Thoracic aorta (tissue), 2 donors: ENCODE measurements around the gene PRX. TPM values are rescaled to one million over a fixed set of nuclear protein-coding genes. Genes with fewer than 3 reads are reported as not detected.
"Not testable (repeated sequence)": the region's sequence is repeated elsewhere in the genome, so short reads cannot be mapped to it uniquely, and the experiment has no call there.

ENCODE experiments used
- ATAC-seq: fragments of 150-250 bp; one replicate; pipeline ENCODE4 v1.8.0; 2017; ENCODE audit warnings: low read depth; ENCODE audit not compliant: insufficient number of reproducible peaks, low FRiP score
- DNase-seq: peaks from one replicate; pipeline ENCODE4 v3.0.0-alpha.2; 2020; ENCODE audit warnings: low spot score
- H3K27ac ChIP-seq, 2 donors: fragments of 200-600 bp; sonication (generic); 1 replicate in 1 of 2; 2 replicates in 1 of 2; pipeline ENCODE4 v1.5.1; 2016; ENCODE audit warnings: mild to moderate bottlenecking in 2 of 2, moderate library complexity in 2 of 2
- H3K27me3 ChIP-seq: fragments of 200-600 bp; sonication (generic); replicated peaks from 2 replicates; pipeline ENCODE4 v1.6.0; 2016; ENCODE audit warnings: mild to moderate bottlenecking; ENCODE audit not compliant: insufficient read depth
- H3K36me3 ChIP-seq: fragments of 200-600 bp; sonication (generic); one replicate; pipeline ENCODE4 v1.5.1; 2016
- H3K4me1 ChIP-seq, 2 donors: fragments of 200-600 bp; sonication (generic); 1 replicate in 1 of 2; 2 replicates in 1 of 2; pipeline versions ENCODE4 v1.5.1 to v1.6.0; 2016; ENCODE audit warnings: low read depth in 2 of 2, mild to moderate bottlenecking in 1 of 2; ENCODE audit not compliant: control insufficient read depth in 1 of 2
- H3K4me3 ChIP-seq: fragments of 200-600 bp; sonication (generic); 2 replicates; pipeline ENCODE4 v1.5.1; 2016; ENCODE audit warnings: mild to moderate bottlenecking
- H3K9me3 ChIP-seq: fragments of 200-600 bp; sonication (generic); 2 replicates; pipeline ENCODE4 v1.5.1; 2016
- total RNA-seq, 2 donors: library from RNA; depleted of rRNA; stranded (reverse); fragments of >200 nt; gene quantifications; one replicate each; pipeline versions ENCODE4 v1.1.0 to v1.2.3, GENCODE V29; 2016
- TF ChIP-seq, protein P1 (sequence below): fragments of 200-600 bp; sonication (generic); IDR thresholded peaks from one replicate; pipeline ENCODE4 v1.5.1; 2019; ENCODE audit warnings: antibody characterized with exemption

PRX gene
- total RNA-seq, 2 donors from 2014 or later: 3.7 to 7.3 TPM

DNA sequence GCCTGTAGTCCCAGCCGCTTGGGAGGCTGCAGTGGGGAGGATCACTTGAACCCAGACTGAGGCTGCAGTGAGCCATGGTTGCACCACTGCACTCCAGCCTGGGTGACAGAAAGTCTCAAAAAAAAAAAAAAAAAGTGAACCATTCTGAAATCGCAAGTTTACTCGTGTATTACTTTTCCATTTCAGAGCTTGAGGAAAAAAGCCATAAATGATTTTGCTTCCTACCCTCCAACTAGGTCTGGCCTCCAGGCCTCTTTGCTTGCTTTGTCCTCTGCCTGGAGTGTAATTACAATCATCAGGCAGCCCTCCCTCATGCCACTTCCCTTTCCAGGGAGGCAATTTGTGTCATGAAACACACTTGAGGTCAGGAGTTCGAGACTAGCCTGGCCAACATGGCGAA lies 43.9 kb upstream of the PRX start:
- H3K27ac ChIP-seq: no peak overlapping the region
- H3K9me3 ChIP-seq: no peaks in the 10 kb centered on the region
- no peaks in the 10 kb centered on the region for H3K4me1 ChIP-seq
- H3K36me3 ChIP-seq: peaks cover 4% of the 10 kb centered on the region
- ATAC-seq (no peak), DNase-seq (no peak)
- no peak overlapping the region for H3K4me3 ChIP-seq
- TF ChIP-seq, protein P1, sequence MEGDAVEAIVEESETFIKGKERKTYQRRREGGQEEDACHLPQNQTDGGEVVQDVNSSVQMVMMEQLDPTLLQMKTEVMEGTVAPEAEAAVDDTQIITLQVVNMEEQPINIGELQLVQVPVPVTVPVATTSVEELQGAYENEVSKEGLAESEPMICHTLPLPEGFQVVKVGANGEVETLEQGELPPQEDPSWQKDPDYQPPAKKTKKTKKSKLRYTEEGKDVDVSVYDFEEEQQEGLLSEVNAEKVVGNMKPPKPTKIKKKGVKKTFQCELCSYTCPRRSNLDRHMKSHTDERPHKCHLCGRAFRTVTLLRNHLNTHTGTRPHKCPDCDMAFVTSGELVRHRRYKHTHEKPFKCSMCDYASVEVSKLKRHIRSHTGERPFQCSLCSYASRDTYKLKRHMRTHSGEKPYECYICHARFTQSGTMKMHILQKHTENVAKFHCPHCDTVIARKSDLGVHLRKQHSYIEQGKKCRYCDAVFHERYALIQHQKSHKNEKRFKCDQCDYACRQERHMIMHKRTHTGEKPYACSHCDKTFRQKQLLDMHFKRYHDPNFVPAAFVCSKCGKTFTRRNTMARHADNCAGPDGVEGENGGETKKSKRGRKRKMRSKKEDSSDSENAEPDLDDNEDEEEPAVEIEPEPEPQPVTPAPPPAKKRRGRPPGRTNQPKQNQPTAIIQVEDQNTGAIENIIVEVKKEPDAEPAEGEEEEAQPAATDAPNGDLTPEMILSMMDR: no peak
- H3K27me3 ChIP-seq: no peaks in the 10 kb centered on the region

DNA sequence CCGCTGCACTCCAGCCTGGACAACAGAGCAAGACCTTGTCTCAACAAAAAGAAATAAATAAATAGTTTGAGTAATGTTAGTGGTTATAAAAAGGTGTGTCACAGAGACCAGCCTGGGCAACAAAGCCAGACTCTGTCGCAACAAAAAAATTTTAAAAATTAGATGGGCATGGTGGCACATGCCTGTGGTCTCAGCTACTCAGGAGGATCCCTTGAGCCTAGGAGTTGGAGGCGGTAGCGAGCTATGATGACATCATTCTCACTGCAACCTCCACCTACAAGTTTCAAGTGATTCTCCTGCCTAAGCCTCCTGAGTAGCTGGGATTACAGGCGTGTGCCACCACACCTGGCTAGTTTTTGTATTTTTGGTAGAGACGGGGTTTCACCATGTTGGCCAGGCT lies 40.8 kb upstream of the PRX start:
- not testable (repeated sequence) for H3K4me3 ChIP-seq, DNase-seq, H3K27ac ChIP-seq, H3K4me1 ChIP-seq, ATAC-seq, H3K9me3 ChIP-seq, H3K36me3 ChIP-seq, H3K27me3 ChIP-seq

DNA sequence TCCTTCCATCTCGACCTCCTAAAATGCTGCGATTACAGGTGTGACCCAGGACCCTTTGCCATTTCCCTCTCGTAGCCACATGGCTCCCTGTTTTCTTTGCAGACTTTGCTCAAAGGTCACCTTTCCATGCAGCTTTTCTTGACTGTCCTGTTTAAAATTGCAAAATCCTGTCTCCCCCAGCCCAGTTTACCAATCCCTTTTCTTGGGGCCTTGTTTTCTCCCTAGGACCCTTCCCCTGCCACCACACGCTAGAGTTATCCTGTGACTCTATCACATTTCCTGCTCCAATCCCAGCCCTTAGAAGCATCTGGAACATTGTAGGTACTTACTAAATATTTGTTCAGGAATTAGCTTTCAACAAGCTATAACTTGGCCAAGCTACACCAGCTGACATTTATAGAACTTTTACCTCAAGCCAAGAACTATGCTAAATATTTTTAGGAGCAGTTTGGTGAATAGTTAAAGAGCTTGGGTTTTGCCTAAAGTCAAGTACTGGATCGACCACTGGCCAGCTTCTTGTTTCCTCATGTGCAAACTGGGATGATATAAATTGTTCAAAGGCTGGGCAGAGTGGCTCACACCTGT lies 40.1 kb upstream of the PRX start:
- Histone ChIP-seq H3K27ac (no peak overlapping the region), H3K9me3 (no peaks in the 10 kb centered on the region), H3K4me1 (no peaks in the 10 kb centered on the region), H3K36me3 (peaks cover 10% of the 10 kb centered on the region), H3K27me3 (no peaks in the 10 kb centered on the region), H3K4me3 (no peak overlapping the region)
- ATAC-seq: no peak
- no peak for DNase-seq
- TF ChIP-seq, protein P1: no peak

DNA sequence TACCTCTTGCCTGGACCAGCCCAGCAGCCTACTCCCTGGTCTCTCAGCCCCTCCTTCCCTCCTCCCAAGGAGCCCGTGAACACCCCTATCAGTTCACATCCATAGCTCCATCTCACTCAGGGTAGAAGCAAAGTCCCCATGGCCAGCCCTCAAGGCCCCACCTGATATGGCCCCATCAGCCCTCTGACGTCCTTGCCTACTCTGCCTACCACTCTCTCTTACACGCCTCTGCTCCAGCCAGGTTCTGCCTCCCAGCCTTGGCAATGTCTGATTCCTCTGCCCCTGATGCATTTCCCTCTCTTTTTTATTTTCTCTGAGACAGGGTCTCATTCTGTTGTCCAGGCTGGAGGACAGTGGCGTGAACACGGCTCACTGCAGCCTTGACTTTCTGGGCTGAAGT lies 38.8 kb upstream of the PRX start:
- Histone ChIP-seq H3K27ac (no peak overlapping the region), H3K4me1 (no peaks in the 10 kb centered on the region), H3K9me3 (no peaks in the 10 kb centered on the region), H3K36me3 (peaks cover 14% of the 10 kb centered on the region), H3K4me3 (no peak overlapping the region), H3K27me3 (no peaks in the 10 kb centered on the region)
- no peak for ATAC-seq
- TF ChIP-seq, protein P1: no peak
- DNase-seq: no peak

DNA sequence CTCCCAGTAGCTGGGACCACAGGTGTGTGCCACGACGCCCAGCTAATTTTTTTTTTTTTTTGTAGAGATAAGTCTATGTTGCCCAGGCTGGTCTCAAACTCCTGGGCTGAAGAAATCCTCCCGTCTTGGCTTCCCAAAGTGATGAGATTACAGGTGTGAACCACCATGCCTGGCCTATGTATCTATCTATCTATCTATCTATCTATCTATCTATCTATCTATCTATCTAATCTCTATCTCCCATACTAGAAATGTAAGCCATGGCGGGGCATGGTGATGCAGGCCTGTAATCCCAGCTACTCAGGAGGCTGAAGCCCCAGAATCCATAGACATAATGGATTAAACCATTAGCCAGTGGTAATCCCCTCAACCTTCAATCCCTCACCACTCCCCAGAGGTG lies 37.5 kb upstream of the PRX start:
- Histone ChIP-seq H3K9me3 (no peaks in the 10 kb centered on the region), H3K27ac (no peak overlapping the region), H3K27me3 (no peaks in the 10 kb centered on the region), H3K4me1 (no peaks in the 10 kb centered on the region), H3K36me3 (peaks cover 14% of the 10 kb centered on the region), H3K4me3 (no peak overlapping the region)
- TF ChIP-seq, protein P1: no peak
- DNase-seq: no peak
- ATAC-seq: no peak

DNA sequence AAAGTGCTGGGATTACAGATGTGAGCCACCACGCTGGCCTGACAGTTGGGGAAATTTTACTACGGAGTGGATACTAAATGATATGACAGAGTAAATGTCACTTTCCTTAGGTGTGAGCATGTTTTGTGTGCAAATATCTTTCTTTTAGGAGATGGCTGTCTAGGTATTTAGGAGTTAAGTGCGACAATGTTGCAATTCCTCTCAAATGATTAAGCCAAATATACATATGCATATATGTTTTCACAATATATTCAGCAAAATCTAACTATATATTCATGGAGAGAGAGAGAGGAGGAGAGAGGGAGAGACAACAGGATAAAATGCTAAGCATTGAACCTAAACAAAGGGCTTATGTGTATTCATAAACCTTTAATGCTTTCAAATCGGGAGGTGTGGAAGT lies 36.3 kb upstream of the PRX start:
- H3K36me3 ChIP-seq: peaks cover 14% of the 10 kb centered on the region
- no peak overlapping the region for H3K4me3 ChIP-seq
- no peak for DNase-seq
- TF ChIP-seq, protein P1: no peak
- H3K9me3 ChIP-seq: no peaks in the 10 kb centered on the region
- H3K27me3 ChIP-seq: no peaks in the 10 kb centered on the region
- H3K4me1 ChIP-seq: no peaks in the 10 kb centered on the region
- H3K27ac ChIP-seq: no peak overlapping the region
- no peak for ATAC-seq
